M059J (cell line): ENCODE results near the gene PSMD1. TPM values are rescaled to one million over a fixed set of nuclear protein-coding genes. Genes with fewer than 3 reads are reported as not detected.
A peak's percentile ranks its signal among the peaks of the same experiment; 100 is the strongest.
"Not testable (repeated sequence)": the region's sequence is repeated elsewhere in the genome, so short reads cannot be mapped to it uniquely, and the experiment has no call there.

Experiments
- DNase-seq: peaks from one replicate; pipeline ENCODE4 v3.0.0-alpha.2; 2012; ENCODE audit warnings: low read depth
- total RNA-seq: library from RNA; depleted of rRNA; stranded (reverse); fragments of >200 nt; shearing (Covaris generic); gene quantifications from 2 replicates; pipeline ENCODE4 v1.2.3, GENCODE V29; 2014

Gene PSMD1
- total RNA-seq, 1 experiment from 2014 or later: 109 TPM

DNA sequence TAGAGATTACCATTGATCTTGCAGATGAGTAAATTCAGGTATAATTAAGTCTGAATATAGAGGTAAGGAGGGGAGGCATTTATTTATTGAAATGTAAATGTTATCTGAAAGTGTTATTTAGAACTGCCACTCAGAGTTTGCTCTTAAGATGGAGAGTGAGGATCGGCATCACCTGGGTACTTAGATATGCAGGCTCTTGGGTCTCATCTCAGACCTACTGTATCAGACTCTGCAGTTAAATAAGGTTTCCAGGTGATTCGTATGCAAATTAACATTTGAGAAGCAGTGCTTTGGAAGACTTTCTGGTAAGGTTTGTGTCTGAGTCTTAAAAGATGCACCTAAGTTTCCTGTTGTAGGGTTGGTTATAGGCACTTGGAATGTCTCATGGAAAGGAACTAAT is 59.0 kb downstream of the PSMD1 start:
- DNase-seq: no peak

DNA sequence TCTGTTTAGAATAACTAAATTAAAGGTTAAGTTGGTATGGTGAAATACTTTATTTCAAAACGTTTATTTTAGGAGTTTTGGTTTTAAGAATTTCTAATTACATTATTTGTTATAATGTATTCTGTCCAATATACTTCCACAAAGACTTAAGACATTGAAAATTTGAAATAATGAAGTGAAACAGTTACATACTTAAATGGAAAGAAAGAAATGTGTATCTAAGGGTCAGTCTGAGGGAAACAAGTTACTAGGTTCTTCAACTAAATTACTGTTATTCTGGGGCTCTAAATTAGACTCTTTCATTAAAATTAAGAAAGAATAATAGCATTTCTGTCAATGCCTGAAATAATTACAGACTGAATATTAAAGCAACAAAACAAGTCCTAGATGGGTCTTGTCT is 60.5 kb downstream of the PSMD1 start:
- DNase-seq: no peak

- no peak for DNase-seq
Measured at GRCh38 chr2:231117922-231118613, 61.4 kb downstream of the PSMD1 start.

- no peak for DNase-seq
Measured at GRCh38 chr2:231118614-231118942, 61.9 kb downstream of the PSMD1 start.

DNA sequence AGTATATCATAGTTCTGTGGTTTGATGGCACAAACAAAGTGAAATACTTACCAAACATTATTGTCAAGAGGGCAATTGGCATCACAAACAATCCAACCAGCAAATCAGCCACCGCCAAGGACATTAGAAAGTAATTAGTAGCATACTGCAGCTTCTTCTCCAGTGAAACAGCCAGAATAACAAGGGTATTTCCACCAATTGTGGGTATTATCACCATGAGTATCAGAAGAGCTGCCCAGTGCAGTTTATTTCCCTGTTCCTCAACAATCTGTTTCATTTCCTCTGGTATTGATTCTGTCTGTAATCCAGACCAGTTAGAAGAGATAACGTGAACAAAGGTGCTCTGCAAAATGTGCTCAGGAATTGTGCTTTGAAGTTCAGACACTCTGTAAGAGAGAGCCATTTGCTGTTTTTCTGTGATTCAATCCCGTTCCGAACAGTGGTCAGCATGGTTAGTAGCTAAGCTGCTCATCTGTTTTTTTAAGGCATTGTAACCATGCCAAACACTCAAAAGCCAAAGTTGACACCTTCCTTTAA is 66.8 kb downstream of the PSMD1 start:
- DNase-seq: no peak

DNA sequence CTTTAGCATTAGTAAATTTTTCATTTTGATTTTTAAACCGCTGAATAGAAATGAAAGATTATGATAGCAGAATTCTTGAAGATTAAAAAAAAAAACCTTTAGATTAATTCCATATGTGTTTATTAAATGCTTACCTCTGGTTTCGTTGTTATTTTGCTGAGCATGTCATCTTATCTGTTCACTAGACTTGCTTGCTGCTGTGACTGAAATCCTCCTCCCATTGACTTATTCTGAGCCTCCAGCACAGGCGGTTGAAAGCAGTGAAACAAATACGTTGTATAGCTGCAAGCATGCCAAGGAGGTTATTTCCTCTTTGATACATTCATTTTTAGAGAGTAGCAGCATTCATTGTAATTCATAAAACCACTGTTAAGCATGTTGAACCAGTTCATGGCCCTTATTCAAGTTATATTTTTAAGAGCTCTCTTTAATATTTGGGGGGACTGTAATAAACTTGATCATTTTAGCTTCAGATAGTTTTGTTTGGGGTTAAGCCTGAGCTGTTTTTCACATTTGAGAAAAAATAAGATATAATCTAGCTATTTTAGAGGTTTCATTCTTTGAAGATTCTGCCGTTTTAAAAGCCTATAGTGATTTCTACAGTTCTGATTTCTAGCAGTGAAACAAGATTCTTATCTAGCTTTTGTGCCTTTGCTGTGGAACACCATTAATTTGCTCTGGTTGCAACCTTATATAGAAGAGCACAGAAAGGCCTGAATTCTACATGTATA is 68.3 kb downstream of the PSMD1 start, which contains the start of gene HTR2B:
HTR2B (minus strand) TSS at position 205 of the 731 bp plus-strand sequence. CDS start 1,278 bp downstream, outside the sequence.
- no peak for DNase-seq

GRCh38 chr2:231126123-231126522 is 69.5 kb downstream of the PSMD1 start:
- DNase-seq: no peak

- DNase-seq: no peak
Measured at GRCh38 chr2:231127480-231127879, 70.8 kb downstream of the PSMD1 start.

DNA sequence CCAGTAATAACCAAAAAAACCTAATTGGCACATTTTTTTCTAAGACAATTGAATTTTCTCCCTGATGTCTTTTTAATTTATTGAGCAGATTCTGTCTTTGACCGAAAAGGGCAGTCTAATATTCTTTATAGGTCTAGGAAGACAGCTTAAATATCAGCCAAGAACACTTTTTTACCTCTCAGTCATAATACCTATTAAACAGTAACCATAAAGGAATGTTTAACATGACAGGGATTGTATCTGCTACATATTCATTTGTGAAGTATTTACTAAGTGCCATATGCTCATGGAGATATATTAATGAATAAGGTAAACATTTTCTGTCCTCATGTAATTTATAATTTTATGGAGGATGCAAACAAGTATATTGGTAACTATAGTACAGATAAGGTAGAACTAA is 71.3 kb downstream of the PSMD1 start:
- no peak for DNase-seq

DNA sequence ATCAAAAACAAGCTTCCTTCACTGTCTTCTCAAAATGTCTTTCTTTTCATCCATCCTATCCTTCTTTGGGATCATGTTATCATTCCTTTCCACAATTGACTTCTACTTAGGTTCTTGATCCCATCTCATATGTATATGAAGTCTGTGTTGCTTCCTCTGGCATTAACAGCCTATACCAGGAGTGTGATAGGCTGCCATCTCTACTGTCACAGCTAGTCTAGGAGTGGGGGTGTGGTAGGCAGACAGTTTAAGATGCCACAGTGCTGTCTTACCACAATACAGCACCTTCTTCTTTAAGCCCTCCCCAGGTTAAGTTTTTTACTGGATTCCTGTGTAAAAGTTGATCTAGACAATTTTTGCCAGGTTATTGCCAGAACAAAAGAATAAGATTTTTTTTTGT is 71.9 kb downstream of the PSMD1 start:
- DNase-seq: no peak

- no peak for DNase-seq
Measured at GRCh38 chr2:231129216-231129615, 72.5 kb downstream of the PSMD1 start.

DNA sequence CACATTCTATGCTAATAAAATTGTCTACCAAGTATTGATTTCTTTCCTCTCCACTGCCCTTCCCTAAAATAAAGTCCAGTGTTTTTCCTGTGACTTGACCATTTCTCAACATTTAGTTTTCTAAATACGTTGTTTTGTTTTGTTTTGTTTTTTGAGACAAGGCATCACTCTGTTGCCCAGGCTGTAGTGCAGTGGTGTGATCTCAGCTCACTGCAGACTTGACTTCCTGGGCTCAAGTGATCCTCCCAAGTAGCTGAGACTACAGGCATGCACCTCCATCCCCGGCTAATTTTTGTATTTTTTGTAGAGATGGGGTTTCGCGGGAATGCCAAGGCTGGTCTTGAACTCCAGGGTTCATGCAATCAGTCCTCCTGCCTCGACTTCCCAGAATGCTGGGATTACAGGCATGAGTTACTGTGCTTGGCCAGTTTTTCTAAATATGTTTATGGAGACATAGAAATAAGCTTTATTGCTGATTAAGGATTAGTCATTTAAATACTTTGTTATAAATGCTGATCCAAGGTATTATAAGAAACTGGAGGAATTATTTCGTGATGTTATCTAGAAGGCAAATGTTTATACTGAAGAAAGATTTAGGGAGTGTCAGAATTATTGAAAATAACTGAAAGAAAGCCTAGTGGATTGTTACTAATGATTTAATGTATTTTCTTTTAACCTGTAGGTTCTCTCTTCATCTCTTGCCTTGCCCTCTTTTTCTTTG is 73.8 kb downstream of the PSMD1 start:
- peak; percentile 41 for DNase-seq

GRCh38 chr2:231132129-231132528 is 75.5 kb downstream of the PSMD1 start:
- DNase-seq: peak; percentile 74

DNA sequence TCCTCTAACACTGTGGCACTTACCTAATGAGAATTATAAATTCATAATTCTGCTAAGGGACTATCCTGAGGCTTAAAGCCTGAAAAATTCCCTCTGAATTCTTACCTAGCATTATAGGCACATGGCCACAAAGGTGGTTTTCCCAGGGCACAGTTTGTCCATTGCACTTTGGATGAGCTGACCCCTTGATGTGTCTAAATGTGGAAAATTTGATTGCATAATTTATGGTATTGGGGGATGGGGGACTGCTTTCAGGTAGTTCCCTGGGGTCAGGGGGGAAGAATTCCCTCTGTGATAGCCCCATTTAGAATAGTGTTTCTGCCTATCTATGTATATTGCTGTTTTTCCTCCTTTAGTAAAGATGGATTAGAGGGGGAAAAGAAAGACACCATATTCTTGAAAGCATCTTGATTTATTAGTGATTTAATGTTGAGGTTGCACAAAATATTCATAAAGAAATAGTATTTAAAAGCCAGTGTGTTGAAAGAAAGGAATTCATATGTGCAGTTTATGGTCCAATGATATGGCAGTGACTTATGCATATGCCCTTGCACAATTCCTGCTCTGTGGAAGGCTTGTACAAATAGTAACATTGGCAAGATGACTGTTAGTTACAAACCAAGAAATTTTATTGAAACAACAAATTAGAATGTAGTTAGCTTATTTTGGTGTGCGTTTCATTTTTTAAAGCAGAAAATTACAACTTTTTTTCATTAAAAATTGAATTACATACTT is 76.9 kb downstream of the PSMD1 start:
- no peak for DNase-seq

- no peak for DNase-seq
Measured at GRCh38 chr2:231134910-231135655, 78.4 kb downstream of the PSMD1 start.

GRCh38 chr2:231138699-231139098 is 82.0 kb downstream of the PSMD1 start:
- DNase-seq: no peak

- no peak for DNase-seq
Measured at GRCh38 chr2:231139796-231140195, 83.1 kb downstream of the PSMD1 start.

DNA sequence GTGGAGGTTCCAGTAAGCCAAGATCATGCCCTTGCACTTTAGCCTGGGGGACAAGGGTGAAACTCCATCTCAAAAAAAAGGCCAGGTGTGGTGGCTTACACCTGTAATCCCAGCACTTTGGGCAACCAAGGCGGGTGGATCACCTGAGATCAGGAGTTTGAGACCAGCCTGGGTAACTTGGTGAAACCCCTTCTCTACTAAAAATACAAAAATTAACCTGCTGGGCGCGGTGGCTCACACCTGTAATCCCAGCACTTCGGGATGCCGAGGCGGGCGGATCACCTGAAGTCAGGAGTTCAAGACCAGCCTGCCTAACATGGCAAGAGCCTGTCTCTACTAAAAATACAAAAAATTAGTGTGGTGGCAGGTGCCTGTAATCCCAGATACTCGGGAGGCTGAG is 84.1 kb downstream of the PSMD1 start:
- DNase-seq: not testable (repeated sequence)

DNA sequence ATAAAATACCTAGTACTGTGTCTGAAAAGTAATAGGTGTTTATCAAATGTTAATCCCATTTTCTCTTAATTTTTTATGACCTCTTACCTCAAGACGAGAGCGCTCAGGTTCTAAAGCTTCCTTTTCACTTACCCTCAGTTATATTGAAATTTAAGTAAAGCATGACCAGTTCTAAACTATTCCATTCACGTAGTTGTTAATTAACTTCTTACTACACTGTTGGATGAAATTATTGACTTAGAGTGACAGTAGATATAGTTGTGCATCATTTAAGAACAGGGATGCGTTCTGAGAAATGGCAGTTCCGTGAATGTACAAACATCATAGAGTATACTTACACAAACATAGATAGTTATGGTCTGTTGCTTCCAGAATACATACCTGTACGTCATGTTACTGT is 88.2 kb downstream of the PSMD1 start:
- DNase-seq: no peak

DNA sequence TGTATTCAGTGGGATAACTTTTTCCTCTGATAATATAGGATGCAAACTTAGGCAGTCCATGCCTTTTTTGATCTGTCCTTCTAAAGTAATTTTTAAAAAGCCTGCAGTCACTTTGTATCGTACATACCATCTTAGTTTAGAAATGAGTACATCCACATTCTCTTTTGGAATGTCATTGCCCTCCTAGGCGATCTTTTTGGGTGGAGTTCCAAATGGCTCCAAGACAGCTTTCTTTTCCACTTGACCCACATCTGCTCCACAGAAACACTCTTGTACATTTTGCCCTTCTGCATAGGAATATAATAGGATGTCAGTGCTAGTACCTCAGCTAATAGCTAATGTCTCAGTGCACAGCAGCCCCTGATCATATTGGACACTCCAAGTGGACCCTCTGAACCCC is 90.0 kb downstream of the PSMD1 start:
- no peak for DNase-seq
